Large intestine (tissue), 3 donors: ENCODE results near the gene SORT1. TPM values are rescaled to one million over a fixed set of nuclear protein-coding genes. Genes with fewer than 3 reads are reported as not detected.

Experiments
- DNase-seq, 2 donors: peaks; one replicate each; pipeline versions ENCODE4 v3.0.0 to v3.0.0-alpha.2; 2013
- H3K27ac ChIP-seq: one replicate; pipeline ENCODE4 v1.5.1; 2013; ENCODE audit warnings: low read length
- H3K27me3 ChIP-seq: 2 replicates; pipeline ENCODE4 v1.6.1; 2013; ENCODE audit warnings: low read length; ENCODE audit not compliant: control insufficient read depth, insufficient read depth
- H3K36me3 ChIP-seq: 2 replicates; pipeline ENCODE4 v1.6.1; 2013; ENCODE audit warnings: low read length; ENCODE audit not compliant: control insufficient read depth, insufficient read depth
- H3K4me1 ChIP-seq: one replicate; pipeline ENCODE4 v1.6.1; 2013; ENCODE audit warnings: low read length; ENCODE audit not compliant: control insufficient read depth, insufficient read depth
- H3K4me3 ChIP-seq: one replicate; pipeline ENCODE4 v1.5.1; 2013; ENCODE audit warnings: low read length
- H3K9me3 ChIP-seq: one replicate; pipeline ENCODE4 v1.6.1; 2013; ENCODE audit warnings: mild to moderate bottlenecking, low read depth, low read length, moderate library complexity; ENCODE audit not compliant: control insufficient read depth
- WGBS: methylation state at CpG from one replicate; pipeline ENCODE4 v1.1.5; 2013; ENCODE audit warnings: low lambda C conversion rate; ENCODE audit not compliant: insufficient coverage; 5-methylcytosine and 5-hydroxymethylcytosine counted together
- polyA plus RNA-seq: library from polyadenylated mRNA; unstranded; fragments of 120-200 nt; gene quantifications from one replicate; pipeline ENCODE4 v1.2.1, GENCODE V29; 2013

SORT1 gene
- polyA plus RNA-seq, 1 donor = 41.7 TPM

DNA sequence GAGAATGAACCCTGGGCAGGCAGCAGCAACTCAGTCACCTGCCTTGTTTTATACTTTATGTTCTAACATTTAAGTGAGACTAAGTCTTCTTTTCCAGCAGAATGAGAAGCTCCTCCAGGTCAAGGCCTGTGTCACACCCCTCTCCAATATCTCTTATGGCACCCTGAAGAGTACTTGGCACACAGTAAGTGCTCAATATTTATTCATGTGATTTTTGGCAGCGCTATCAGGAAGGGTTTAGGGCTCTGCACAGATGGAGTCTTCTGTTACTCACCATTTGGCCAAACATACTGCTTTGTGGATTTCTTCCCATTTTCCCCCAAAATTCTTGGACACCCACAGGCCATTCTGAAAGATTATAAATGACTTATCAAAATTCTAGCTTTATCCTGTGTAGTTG is 47.1 kb downstream of the SORT1 start:
- no CpG with 5 or more reads among the region's 1 CpG for WGBS
- DNase-seq = no peak
- Histone ChIP-seq H3K4me3 (no peak overlapping the region), H3K4me1 (peaks cover 16% of the 10 kb centered on the region), H3K36me3 (peaks cover 22% of the 10 kb centered on the region), H3K27me3 (no peaks in the 10 kb centered on the region), H3K9me3 (no peaks in the 10 kb centered on the region), H3K27ac (peak overlapping the region; percentile 18)

DNA sequence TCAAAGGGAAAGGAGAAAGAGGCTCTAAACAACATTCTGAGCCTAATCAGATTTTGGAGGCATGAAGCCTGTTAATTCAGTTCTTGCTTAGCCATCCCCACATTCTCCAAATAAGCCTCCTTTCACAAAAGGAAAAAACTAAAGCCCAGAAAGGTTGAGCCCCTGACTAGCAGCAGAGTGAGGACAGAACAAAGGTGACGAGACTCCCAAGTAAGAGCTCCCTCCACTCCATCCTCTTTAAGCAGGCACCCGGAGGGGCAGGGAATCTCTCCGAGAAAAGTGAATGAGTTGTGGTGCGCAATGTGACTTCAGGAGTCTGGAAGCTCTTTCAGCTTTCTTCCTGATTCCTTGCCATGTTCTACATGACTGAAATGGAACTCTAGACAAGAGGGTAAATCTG is 47.5 kb downstream of the SORT1 start:
- Histone ChIP-seq H3K36me3 (peaks cover 26% of the 10 kb centered on the region), H3K4me1 (peaks cover 16% of the 10 kb centered on the region), H3K27ac (no peak overlapping the region), H3K9me3 (no peaks in the 10 kb centered on the region), H3K4me3 (no peak overlapping the region), H3K27me3 (no peaks in the 10 kb centered on the region)
- WGBS = no CpG with 5 or more reads among the region's 4 CpGs
- DNase-seq = no peak

GRCh38 chr1:109347511-109347910 is 50.2 kb downstream of the SORT1 start:
- Histone ChIP-seq H3K27ac (no peak overlapping the region), H3K4me3 (no peak overlapping the region), H3K27me3 (no peaks in the 10 kb centered on the region), H3K9me3 (no peaks in the 10 kb centered on the region), H3K4me1 (peaks cover 16% of the 10 kb centered on the region), H3K36me3 (peaks cover 39% of the 10 kb centered on the region)
- DNase-seq = no peak
- WGBS = no CpG with 5 or more reads among the region's 6 CpGs

GRCh38 chr1:109341944-109342930 is 55.5 kb downstream of the SORT1 start:
- no peaks in the 10 kb centered on the region for H3K4me1 ChIP-seq
- H3K9me3 ChIP-seq = no peaks in the 10 kb centered on the region
- no peak overlapping the region for H3K4me3 ChIP-seq
- WGBS = 93% methylated on average over 4 of the region's 9 CpGs
- H3K27ac ChIP-seq = no peak overlapping the region
- DNase-seq = no peak
- peaks cover 66% of the 10 kb centered on the region for H3K36me3 ChIP-seq
- H3K27me3 ChIP-seq = no peaks in the 10 kb centered on the region

DNA sequence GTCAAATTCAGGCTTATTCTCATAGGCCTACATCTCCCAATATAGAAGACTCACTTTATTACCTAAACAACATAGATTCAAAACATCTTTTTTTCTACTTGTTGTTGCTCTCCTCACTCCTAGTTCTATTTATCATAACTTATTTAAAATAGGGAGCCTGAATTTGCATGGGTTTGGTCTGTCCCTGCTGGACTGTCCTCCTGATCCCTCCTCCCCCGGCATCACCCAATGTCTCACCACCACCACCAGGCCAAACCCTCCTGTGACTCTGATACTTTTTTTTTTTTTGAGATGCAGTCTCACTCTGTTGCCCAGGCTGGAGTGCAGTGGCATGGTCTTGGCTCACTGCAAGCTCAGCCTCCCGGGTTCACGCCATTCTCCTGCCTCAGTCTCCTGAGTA is 59.1 kb downstream of the SORT1 start:
- WGBS = no CpG with 5 or more reads among the region's 3 CpGs
- Histone ChIP-seq H3K4me1 (no peaks in the 10 kb centered on the region), H3K36me3 (peaks cover 71% of the 10 kb centered on the region), H3K9me3 (no peaks in the 10 kb centered on the region), H3K27ac (no peak overlapping the region), H3K4me3 (no peak overlapping the region), H3K27me3 (no peaks in the 10 kb centered on the region)
- no peak for DNase-seq

GRCh38 chr1:109338091-109338490 is 59.6 kb downstream of the SORT1 start:
- Histone ChIP-seq H3K36me3 (peaks cover 69% of the 10 kb centered on the region), H3K9me3 (no peaks in the 10 kb centered on the region), H3K4me1 (no peaks in the 10 kb centered on the region), H3K4me3 (no peak overlapping the region), H3K27me3 (no peaks in the 10 kb centered on the region), H3K27ac (no peak overlapping the region)
- DNase-seq = no peak
- WGBS = 100% methylated on average over 2 of the region's 6 CpGs

- no peak overlapping the region for H3K27ac ChIP-seq
- no peak for DNase-seq
- H3K36me3 ChIP-seq = peaks cover 58% of the 10 kb centered on the region
- H3K4me1 ChIP-seq = no peaks in the 10 kb centered on the region
- WGBS = no CpG with 5 or more reads among the region's 4 CpGs
- H3K9me3 ChIP-seq = peaks cover 4% of the 10 kb centered on the region
- no peak overlapping the region for H3K4me3 ChIP-seq
- H3K27me3 ChIP-seq = no peaks in the 10 kb centered on the region
Measured at GRCh38 chr1:109335091-109335490, 62.6 kb downstream of the SORT1 start.

DNA sequence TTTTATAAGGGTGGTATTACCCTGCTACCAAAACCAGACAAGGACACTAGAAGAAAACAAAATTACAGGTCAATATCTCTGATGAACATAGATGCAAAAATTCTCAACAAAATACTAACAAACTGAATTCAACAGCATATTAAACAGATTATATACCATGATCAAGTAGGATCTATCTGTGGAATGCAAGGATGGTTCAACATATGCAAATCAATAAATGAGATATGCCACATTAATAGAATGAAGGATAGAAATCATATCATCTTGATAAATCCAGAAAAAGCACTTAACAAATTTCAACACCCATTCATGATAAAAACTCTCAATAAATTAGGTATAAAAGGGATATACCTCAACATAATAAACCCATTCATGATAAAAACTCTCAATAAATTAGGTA is 66.6 kb downstream of the SORT1 start:
- H3K4me1 ChIP-seq = no peaks in the 10 kb centered on the region
- H3K4me3 ChIP-seq = no peak overlapping the region
- no peak for DNase-seq
- peaks cover 4% of the 10 kb centered on the region for H3K9me3 ChIP-seq
- peaks cover 42% of the 10 kb centered on the region for H3K36me3 ChIP-seq
- H3K27ac ChIP-seq = no peak overlapping the region
- no peaks in the 10 kb centered on the region for H3K27me3 ChIP-seq

DNA sequence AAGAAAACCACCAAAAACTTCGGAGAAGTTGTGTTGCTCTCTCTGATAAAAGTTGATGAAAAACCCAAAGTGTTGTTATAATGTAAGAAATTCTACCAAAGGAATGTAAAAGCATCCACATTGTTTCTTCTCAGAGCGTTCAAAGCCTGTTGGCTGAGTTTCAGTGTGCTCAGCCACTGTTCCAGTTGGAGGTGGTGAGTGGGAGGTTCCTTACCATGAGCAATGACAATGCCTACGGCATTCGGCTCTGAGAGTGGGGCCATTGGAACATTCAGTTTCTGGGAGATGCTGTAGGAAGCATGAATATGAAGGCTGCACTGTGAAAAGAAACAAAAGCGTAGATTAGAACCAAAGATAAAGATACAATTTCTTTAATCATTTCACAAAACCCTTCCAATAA is 70.4 kb downstream of the SORT1 start:
- no peak for DNase-seq
- peaks cover 46% of the 10 kb centered on the region for H3K36me3 ChIP-seq
- no peak overlapping the region for H3K4me3 ChIP-seq
- H3K4me1 ChIP-seq = no peaks in the 10 kb centered on the region
- WGBS = 80% methylated on average over 1 of the region's 5 CpGs
- no peak overlapping the region for H3K27ac ChIP-seq
- H3K27me3 ChIP-seq = no peaks in the 10 kb centered on the region
- H3K9me3 ChIP-seq = peaks cover 2% of the 10 kb centered on the region

- Histone ChIP-seq H3K27ac (no peak overlapping the region), H3K9me3 (no peaks in the 10 kb centered on the region), H3K4me1 (no peaks in the 10 kb centered on the region), H3K36me3 (peaks cover 69% of the 10 kb centered on the region), H3K4me3 (no peak overlapping the region), H3K27me3 (no peaks in the 10 kb centered on the region)
- no peak for DNase-seq
- no CpG with 5 or more reads among the region's 6 CpGs for WGBS
Measured at GRCh38 chr1:109322974-109323373, 74.7 kb downstream of the SORT1 start.

- no peaks in the 10 kb centered on the region for H3K4me1 ChIP-seq
- WGBS = 88% methylated on average over 2 of the region's 3 CpGs
- H3K27me3 ChIP-seq = no peaks in the 10 kb centered on the region
- no peak overlapping the region for H3K27ac ChIP-seq
- H3K9me3 ChIP-seq = no peaks in the 10 kb centered on the region
- H3K4me3 ChIP-seq = no peak overlapping the region
- H3K36me3 ChIP-seq = peaks cover 79% of the 10 kb centered on the region
- DNase-seq = no peak
Measured at GRCh38 chr1:109319114-109319513, 78.6 kb downstream of the SORT1 start.
